Cardiac muscle cell (in vitro differentiated cells and primary cell): Measurements from ENCODE around the gene SLC7A9. TPM values are rescaled to one million over a fixed set of nuclear protein-coding genes. Genes with fewer than 3 reads are reported as not detected.

Source experiments
- DNase-seq, 2 donors: peaks; one replicate each; pipeline versions ENCODE4 v3.0.0 to v3.0.0-alpha.2; 2010 to 2017; ENCODE audit warnings: low read depth in 1 of 2, low spot score in 1 of 2
- H3K27ac ChIP-seq: fragments of 200-600 bp; sonication (generic); 2 replicates; pipeline ENCODE4 v1.5.1; 2016
- H3K27me3 ChIP-seq: fragments of 200-600 bp; sonication (generic); 2 replicates; pipeline ENCODE4 v1.6.0; 2016; ENCODE audit warnings: control low read depth
- H3K36me3 ChIP-seq: fragments of 200-600 bp; sonication (generic); 2 replicates; pipeline ENCODE4 v1.5.1; 2016; ENCODE audit warnings: control low read depth
- H3K4me1 ChIP-seq: fragments of 200-600 bp; sonication (generic); 2 replicates; pipeline ENCODE4 v1.8.1; 2017; ENCODE audit warnings: low read depth, mild to moderate bottlenecking, mixed run types
- H3K4me3 ChIP-seq: fragments of 200-600 bp; sonication (generic); 2 replicates; pipeline ENCODE4 v1.5.1; 2016; ENCODE audit warnings: mild to moderate bottlenecking
- H3K9me3 ChIP-seq: fragments of 200-600 bp; sonication (generic); 2 replicates; pipeline ENCODE4 v1.5.1; 2017; ENCODE audit warnings: low read depth, mild to moderate bottlenecking, control low read depth
- CTCF ChIP-seq: IDR thresholded peaks from 2 replicates; pipeline ENCODE4 v1.5.1; 2012; ENCODE audit warnings: low read depth, mild to moderate bottlenecking, low read length
- polyA plus RNA-seq: library from polyadenylated mRNA; unstranded; fragments of >200 nt; fragmentation: Nextera tagmentation; extraction: Ambion mirVana; gene quantifications from 2 replicates; pipeline ENCODE4 v1.2.1, GENCODE V29; 2016
- total RNA-seq: library from RNA; depleted of rRNA; stranded (reverse); fragments of >200 nt; gene quantifications from 2 replicates; pipeline ENCODE4 v1.2.3, GENCODE V29; 2016

The SLC7A9 gene
- total and polyA plus RNA-seq, 2 experiments from 2014 or later, result 0.67 to 0.71 TPM

- H3K36me3 ChIP-seq, result no peaks in the 10 kb centered on the region
- no peak overlapping the region for H3K27ac ChIP-seq
- H3K27me3 ChIP-seq, result no peaks in the 10 kb centered on the region
- H3K4me3 ChIP-seq, result no peak overlapping the region
- H3K9me3 ChIP-seq, result no peaks in the 10 kb centered on the region
- TF ChIP-seq CTCF, result no peak
- DNase-seq, result no peak
- peaks cover 4% of the 10 kb centered on the region for H3K4me1 ChIP-seq
Observed at GRCh38 chr19:32828643-32829344, 40.8 kb downstream of the SLC7A9 start.

- Histone ChIP-seq H3K27me3 (no peaks in the 10 kb centered on the region), H3K4me3 (no peak overlapping the region), H3K36me3 (no peaks in the 10 kb centered on the region), H3K4me1 (peaks cover 4% of the 10 kb centered on the region), H3K9me3 (no peaks in the 10 kb centered on the region), H3K27ac (no peak overlapping the region)
- DNase-seq, result no peak
- TF ChIP-seq CTCF, result no peak
Observed at GRCh38 chr19:32828139-32828538, 41.4 kb downstream of the SLC7A9 start.

- H3K36me3 ChIP-seq, result no peaks in the 10 kb centered on the region
- no peak for DNase-seq
- H3K4me3 ChIP-seq, result no peak overlapping the region
- no peaks in the 10 kb centered on the region for H3K9me3 ChIP-seq
- no peak overlapping the region for H3K27ac ChIP-seq
- H3K4me1 ChIP-seq, result peaks cover 4% of the 10 kb centered on the region
- H3K27me3 ChIP-seq, result no peaks in the 10 kb centered on the region
- TF ChIP-seq CTCF, result no peak
Observed at GRCh38 chr19:32824916-32825608, 44.5 kb downstream of the SLC7A9 start.

- no peak for DNase-seq
- Histone ChIP-seq H3K9me3 (no peaks in the 10 kb centered on the region), H3K4me1 (peaks cover 4% of the 10 kb centered on the region), H3K36me3 (no peaks in the 10 kb centered on the region), H3K27ac (no peak overlapping the region), H3K4me3 (no peak overlapping the region), H3K27me3 (no peaks in the 10 kb centered on the region)
- TF ChIP-seq CTCF, result no peak
Observed at GRCh38 chr19:32824191-32824751, 45.3 kb downstream of the SLC7A9 start.

- Histone ChIP-seq H3K27ac (no peak overlapping the region), H3K4me3 (no peak overlapping the region), H3K36me3 (no peaks in the 10 kb centered on the region), H3K27me3 (no peaks in the 10 kb centered on the region), H3K9me3 (no peaks in the 10 kb centered on the region), H3K4me1 (peaks cover 4% of the 10 kb centered on the region)
- no peak for TF ChIP-seq CTCF
- no peak for DNase-seq
Observed at GRCh38 chr19:32823747-32824102, 45.8 kb downstream of the SLC7A9 start.
